HG03520 (cell line): ENCODE data around the gene DUSP10.
A peak's percentile ranks its signal among the peaks of the same experiment; 100 is the strongest.

ENCODE experiments used
- ATAC-seq: cut with Tn5 transposase; IDR thresholded peaks from one replicate; pipeline ENCODE4 v1.9.1; 2021; ENCODE audit warnings: mild to moderate bottlenecking, moderate library complexity; ENCODE audit not compliant: unreplicated experiment

DUSP10 gene

GRCh38 chr1:221715321-221716169, 26.3 kb downstream of the DUSP10 start:
- no peak for ATAC-seq

GRCh38 chr1:221714227-221715152, 27.4 kb downstream of the DUSP10 start:
- no peak for ATAC-seq

- peak; percentile 39 for ATAC-seq
Measured at GRCh38 chr1:221712776-221713431, 29.0 kb downstream of the DUSP10 start.

GRCh38 chr1:221712198-221712684, 29.6 kb downstream of the DUSP10 start:
- ATAC-seq: peak; percentile 48

GRCh38 chr1:221711656-221712055, 30.2 kb downstream of the DUSP10 start:
- ATAC-seq: no peak

- no peak for ATAC-seq
Measured at GRCh38 chr1:221711063-221711577, 30.8 kb downstream of the DUSP10 start.

- ATAC-seq: no peak
Measured at GRCh38 chr1:221709854-221710253, 32.0 kb downstream of the DUSP10 start.

- peak; percentile 44 for ATAC-seq
Measured at GRCh38 chr1:221708987-221709386, 32.9 kb downstream of the DUSP10 start.

- ATAC-seq: peak; percentile 51
Measured at GRCh38 chr1:221708076-221708571, 33.8 kb downstream of the DUSP10 start.

- ATAC-seq: no peak
Measured at GRCh38 chr1:221706876-221707582, 34.9 kb downstream of the DUSP10 start.

- ATAC-seq: no peak
Measured at GRCh38 chr1:221706191-221706590, 35.7 kb downstream of the DUSP10 start.

GRCh38 chr1:221704306-221704705, 37.6 kb downstream of the DUSP10 start:
- ATAC-seq: no peak

GRCh38 chr1:221701570-221702186, 40.2 kb downstream of the DUSP10 start:
- ATAC-seq: no peak

GRCh38 chr1:221700948-221701347, 40.9 kb downstream of the DUSP10 start:
- no peak for ATAC-seq

- no peak for ATAC-seq
Measured at GRCh38 chr1:221700536-221700935, 41.4 kb downstream of the DUSP10 start.

- no peak for ATAC-seq
Measured at GRCh38 chr1:221699978-221700519, 41.8 kb downstream of the DUSP10 start.

- no peak for ATAC-seq
Measured at GRCh38 chr1:221699577-221699976, 42.3 kb downstream of the DUSP10 start.

GRCh38 chr1:221698579-221699349, 43.1 kb downstream of the DUSP10 start:
- ATAC-seq: no peak
